HG03457 (cell line): Measurements from ENCODE around the gene NSMCE1.

Experiments used
- ATAC-seq: cut with Tn5 transposase; IDR thresholded peaks from one replicate; pipeline ENCODE4 v1.9.1; 2021; ENCODE audit warnings: moderate number of reproducible peaks; ENCODE audit not compliant: unreplicated experiment

The NSMCE1 gene

GRCh38 chr16:27245276-27246172, 23.0 kb downstream of the NSMCE1 start:
- ATAC-seq, result no peak

- ATAC-seq, result no peak
Observed at GRCh38 chr16:27244363-27244755, 24.2 kb downstream of the NSMCE1 start.

DNA sequence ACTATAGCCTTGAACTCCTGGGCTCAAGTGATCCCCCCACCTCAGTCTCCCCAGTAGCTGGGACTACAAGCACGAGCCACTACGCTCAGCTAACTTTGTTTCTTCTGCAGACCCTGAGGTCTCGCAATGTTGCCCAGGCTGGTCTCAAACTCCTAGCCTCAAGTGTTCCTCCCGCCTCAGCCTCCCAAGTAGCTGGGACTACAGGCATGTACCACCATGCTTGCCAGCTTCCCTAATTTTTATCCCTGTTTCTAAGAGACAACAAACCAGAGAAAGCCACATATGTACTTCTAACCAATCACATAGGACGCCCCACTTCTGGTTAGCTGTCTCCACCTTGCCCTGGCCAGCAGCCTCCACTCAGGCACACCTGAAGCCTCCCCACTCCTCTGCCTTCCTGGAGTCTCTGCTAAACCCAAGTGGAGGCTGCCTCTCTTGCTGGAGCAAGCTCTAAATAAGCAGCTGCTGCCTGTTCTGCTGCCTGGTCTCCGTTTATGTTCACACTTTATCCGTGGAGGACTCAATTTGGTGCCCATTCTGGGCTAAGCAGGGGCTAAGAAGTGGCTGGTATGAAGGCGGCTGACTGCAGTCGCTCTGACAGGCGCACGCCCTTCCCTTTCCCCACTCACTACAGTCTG, 24.7 kb downstream of the NSMCE1 start:
- no peak for ATAC-seq

DNA sequence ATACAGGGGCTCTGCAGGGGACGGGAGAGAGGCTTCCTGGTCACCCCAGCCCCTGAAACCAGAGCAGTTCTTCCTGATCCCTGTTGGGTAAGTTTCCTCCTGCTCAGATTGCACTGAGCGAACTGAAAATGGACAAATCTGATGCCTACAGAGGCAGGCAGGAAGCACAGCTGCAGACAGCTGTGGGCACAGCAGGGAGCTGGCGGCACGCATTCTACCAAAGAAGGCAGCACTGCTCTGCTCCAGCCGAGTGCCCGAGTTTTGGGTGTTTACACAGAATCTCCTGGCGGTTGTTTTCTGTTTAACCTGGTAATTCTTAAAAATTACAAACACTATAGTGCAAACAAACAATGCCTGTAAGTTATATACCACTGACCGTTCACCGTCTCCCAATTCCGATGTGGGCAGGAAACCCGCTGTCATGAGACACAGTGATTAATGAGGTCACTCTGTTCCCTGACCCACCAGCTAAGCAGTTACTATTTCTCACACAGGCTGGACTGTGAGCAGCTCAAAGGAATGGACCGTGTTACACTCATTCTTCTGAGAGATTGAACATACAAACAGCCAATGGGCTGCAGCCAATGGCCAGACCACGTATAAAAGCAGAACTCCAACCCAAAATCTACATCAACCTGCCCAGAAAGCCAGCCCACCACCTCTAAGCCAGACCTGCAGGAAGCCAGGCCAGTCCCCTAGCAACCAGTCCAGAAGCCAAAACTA, 25.5 kb downstream of the NSMCE1 start:
- ATAC-seq, result no peak

GRCh38 chr16:27242398-27242797, 26.2 kb downstream of the NSMCE1 start:
- no peak for ATAC-seq

- ATAC-seq, result no peak
Observed at GRCh38 chr16:27241658-27242057, 26.9 kb downstream of the NSMCE1 start.

DNA sequence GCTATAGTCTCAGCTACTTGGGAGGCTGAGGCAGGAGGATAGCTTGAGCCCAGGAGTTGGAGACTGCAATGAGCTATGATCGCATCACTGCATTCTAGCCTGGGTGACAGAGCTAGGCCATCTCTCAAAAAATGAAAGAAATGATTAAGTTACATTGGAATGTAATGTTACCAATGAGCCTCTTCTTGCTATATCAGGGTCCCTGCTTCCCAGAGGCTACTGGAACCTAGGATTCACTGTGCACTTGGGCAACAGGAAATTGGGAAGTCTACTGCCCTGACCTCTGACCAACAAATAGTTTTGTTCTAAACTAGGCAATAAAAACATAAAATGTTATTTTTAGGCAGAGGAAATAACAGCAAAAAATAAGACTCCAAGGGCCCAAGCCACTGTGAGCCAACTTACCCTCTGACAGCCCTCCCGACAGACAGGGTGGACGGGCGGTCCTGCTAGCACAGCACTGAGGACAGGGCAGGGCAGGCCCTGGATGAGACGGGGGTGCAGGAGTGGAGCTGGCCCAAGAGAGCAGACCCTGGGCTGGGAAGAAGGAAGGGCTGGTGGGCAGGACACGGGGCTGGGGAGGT, 27.5 kb downstream of the NSMCE1 start:
- no peak for ATAC-seq

GRCh38 chr16:27239906-27240655, 28.5 kb downstream of the NSMCE1 start:
- ATAC-seq, result no peak

DNA sequence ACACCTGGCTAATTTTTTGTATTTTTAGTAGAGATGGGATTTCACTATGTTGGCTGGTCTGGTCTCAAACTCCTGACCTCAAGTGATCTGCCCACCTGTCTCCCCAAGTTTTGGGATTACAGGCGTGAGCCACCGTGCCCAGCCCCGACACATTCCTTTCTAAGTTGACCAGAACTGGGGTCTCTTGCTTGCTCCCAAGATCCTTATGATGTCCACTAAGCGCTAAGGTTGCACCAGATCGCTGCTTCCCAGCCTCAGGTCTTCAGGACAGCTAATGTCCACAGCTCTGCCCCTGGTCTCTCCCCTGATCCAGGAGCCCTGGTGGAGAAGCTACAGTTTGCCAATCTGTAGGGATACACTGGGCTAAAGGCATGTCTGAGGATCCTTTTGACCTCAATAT, 29.5 kb downstream of the NSMCE1 start:
- no peak for ATAC-seq

GRCh38 chr16:27238591-27238990, 30.0 kb downstream of the NSMCE1 start:
- ATAC-seq, result no peak

- peak; percentile 8 for ATAC-seq
Observed at GRCh38 chr16:27238016-27238587, 30.5 kb downstream of the NSMCE1 start.

DNA sequence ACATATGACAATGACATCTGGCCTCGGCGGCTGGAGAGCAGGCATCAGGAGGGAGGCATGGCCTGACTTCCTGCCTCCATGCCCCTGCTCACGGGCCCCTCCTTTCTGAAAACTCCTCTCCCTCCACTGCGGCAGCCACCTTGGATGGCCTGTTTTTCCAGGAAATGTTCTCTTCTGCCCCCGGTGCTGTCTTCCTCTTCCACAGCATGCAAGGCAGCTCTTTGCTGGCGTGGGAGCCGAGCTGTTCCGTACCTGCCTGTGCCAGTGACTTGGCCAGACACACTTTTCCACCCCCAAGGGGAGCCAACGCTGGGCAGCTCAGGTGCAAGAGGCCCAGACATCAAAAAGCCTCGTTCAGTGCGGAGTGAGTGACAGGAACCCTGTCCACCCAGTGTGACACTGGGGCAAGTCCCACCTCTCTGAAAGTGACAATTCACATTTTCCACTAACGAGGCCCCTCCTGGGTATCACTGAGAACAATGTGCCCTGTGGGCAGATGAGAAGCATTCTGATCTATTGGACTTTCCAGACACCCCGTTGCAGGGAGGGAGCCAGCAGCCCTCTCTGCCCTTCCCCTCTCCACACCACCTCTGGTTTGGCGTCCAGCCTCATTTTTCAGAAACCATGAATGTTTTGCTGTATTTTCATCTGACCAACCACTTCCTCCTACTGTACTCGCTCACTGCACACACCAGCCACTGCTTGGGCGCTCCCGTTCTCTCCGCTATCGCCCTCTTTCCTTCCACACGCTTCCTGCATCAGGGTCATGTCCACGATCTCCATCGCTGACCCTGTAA, 31.2 kb downstream of the NSMCE1 start:
- peak; percentile 70 for ATAC-seq

- no peak for ATAC-seq
Observed at GRCh38 chr16:27236635-27237218, 31.8 kb downstream of the NSMCE1 start.

DNA sequence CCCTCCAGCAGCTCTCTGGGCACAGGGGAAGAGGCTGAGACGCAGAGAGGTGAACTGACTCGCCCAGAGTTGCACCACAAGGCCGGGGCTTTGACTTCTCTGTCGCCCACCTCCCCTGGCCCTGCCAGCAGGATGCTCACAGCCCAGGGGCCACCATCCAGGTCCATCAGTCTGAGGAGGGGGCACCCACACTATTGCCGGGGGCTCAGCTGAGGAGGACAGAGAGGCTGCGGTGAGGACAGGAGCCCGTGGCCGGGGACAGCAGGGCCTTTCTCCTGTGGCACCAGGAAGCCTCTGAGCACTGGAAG, 32.7 kb downstream of the NSMCE1 start:
- ATAC-seq, result no peak

GRCh38 chr16:27235055-27235937, 33.3 kb downstream of the NSMCE1 start:
- ATAC-seq, result no peak

DNA sequence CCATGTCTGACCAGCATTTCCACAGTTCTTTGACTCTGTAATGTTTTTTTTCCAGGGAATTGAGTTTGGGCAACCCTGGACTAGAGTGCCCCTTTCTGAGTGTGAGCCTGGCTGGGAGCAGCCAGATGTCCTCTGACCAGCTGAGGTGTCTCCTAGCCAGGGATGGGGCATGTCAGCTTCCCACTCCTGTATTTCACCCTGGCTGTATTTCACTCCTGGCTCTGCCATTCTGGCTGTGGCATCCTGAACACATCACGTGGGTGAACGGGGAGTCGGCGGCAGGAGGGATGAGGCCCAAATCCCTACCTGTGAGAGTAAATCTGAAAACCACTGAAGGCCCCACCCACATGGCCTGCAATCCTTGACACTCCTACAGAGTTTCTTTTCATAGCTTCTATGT, 34.0 kb downstream of the NSMCE1 start:
- no peak for ATAC-seq

DNA sequence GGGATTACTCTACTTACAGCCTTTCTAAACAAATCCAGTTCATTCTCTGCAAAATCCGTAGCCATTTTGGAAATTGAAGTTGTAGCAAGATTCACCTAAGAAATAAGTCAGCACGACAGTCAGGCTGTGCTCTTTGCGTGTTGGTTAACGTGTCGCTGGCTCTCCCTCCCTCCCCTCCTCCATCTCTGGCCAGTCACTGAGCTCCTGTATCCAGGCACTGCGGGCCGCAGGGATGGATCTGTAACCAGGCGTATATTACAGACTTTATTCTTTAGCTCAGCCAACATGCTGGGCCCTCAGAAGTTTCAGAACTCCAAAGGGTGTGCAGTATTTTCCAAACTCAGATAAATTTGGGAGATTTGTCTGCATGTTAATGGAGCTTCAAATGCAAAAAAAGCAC, 34.4 kb downstream of the NSMCE1 start:
- ATAC-seq, result no peak

DNA sequence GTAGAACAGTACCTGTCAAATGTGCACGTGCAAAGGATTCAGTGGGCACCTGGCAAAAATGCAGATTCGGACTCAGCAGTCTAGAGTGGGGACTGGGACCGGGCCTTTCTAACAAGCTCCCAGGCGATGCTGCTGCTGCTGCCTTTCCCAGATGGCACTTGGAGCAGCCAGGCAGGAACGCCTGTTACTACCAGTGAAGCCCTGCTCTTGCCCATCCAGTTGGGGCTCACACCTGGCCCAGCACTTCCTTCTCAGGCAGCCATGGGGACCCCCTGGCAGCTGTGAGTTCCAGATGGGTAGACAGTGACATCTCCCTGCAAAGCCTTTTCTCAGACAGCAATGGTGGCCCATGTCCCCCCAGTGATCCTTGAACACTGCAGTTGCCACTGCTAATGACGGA, 34.8 kb downstream of the NSMCE1 start:
- no peak for ATAC-seq
